HG03342 (cell line): Measurements from ENCODE around the gene RPSA.
"Not testable (repeated sequence)": the region's sequence is repeated elsewhere in the genome, so short reads cannot be mapped to it uniquely, and the experiment has no call there.

Source experiments
- ATAC-seq: cut with Tn5 transposase; IDR thresholded peaks from one replicate; pipeline ENCODE4 v1.9.1; 2021; ENCODE audit warnings: mild to moderate bottlenecking, moderate library complexity; ENCODE audit not compliant: unreplicated experiment

The RPSA gene

DNA sequence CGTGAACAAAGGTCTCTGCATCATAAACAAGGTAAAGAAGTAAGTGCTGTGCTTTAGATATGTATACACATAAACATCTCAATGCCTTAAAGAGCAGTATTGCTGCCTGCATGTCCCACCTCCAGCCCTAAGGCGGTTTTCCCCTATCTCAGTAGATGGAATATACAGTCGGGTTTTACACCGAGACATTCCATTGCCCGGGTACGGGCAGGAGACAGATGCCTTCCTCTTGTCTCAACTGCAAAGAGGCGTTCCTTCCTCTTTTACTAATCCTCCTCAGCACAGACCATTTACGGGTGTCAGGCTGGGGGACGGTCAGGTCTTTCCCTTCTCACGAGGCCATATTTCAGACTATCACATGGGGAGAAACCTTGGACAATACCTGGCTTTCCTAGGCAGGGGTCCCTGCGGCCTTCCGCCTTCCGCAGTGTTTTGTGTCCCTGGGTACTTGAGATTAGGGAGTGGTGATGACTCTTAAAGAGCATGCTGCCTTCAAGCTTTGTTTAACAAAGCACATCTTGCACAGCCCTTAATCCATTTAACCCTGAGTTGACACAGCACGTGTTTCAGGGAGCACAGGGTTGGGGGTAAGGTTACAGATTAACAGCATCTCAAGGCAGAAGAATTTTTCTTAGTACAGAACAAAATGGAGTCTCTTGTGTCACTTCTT, 12.2 kb downstream of the RPSA start:
- ATAC-seq = not testable (repeated sequence)

DNA sequence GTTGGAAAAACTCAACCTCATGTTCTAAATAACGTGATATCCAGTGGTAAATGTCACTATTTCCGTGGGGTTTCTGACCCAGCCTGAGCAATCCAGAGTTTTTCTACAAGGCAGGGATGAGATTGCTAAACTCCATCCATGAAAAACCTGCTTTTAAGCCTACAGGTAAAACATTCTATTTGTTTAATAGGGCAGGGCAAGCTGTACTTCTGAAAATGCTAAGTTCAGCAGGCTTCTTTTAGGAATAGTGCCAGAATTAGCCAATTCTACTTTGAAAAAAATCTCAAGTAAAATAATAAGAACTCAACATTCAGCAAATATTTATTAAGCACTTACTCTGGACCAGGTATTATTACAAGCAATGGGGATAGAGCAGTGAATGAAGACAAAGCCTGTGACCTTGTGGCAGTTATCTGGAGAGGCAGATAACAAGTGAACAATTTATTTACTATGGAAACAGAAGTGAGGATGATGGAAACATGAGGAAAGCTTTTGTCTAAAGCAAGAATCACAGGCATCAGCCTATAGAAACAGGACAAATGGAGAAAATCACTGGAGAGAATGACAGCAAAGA, 13.3 kb downstream of the RPSA start:
- ATAC-seq = no peak

DNA sequence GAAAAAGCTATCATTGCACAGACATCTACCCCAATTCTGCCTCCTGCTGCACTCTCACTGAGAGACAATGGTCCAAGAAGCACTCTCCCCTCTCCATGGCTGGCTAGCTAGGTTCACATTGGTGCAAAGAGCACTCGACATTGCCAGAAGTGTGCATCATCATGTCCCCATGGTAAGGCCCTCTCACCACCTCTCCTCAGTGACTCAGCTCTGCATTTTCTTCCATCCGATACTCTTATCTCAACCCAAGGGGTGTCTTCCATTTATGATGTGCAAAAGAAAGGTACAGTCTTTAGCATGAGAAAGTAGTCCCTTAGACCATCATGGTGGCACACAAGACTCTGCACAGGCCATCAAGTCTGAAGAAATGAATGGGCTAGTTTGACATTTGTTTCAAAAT, 14.0 kb downstream of the RPSA start:
- no peak for ATAC-seq

DNA sequence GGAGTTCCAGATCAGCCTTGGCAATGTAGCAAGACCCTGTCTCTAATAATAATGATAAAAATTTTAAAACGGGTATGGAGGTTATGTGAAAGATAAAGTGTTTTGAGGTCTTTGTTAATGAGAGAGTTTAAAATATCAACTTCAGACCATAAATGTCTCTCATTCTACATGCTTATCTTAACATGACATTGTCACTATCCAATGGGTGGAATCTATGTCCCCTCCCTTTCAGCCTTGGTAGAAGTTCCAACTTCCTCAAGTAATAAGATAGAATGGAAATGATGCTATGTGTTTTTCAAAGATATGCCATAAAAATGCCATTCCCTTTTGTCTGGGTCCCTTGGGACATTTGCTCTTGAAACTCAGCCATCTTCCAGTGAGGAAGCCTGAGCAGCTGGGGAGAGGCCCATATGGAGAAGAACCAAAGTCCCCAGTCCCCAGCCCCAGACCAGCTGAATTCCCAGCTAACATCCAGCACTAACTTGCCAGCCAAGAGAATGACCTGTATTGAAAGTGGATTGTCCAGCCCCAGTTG, 17.0 kb downstream of the RPSA start:
- ATAC-seq = no peak

DNA sequence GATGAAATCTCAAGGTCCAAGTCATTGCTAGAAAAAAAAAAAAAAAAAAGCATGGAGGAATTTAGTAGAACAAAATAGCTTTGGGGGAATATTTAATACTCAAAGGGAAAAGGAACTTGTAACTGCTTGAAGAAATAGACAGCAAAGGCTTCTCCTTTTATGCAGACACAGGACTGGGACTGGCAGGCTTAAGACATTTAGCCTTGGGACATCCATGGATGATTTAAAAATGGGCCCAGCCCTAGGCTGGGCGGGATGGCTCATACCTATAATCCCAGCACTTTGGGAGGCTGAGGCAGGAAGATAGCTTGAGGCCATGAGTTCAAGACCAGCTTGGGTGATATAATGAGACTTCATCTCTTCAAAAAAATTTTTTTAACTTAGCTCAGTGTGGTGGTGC, 19.8 kb downstream of the RPSA start:
- ATAC-seq = no peak

DNA sequence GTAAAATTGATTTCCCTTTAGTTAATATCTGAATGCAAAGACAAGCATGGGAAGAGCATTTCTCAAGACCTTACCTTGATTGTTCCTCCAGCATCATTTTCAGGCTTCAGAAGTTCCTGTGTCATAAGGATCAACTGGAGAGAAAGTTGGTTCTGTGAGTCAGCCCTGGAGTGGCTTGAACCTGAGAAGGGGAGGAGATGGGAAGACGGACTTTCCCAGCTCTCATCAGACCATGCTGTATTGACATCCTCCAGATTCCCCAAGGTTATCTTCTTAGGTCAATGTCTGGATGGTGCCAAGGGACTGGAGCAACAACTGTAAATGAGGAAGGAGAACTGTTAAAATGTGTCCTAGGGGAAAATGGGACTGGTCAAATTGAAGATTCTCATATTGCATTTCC, 21.0 kb downstream of the RPSA start:
- ATAC-seq = no peak

DNA sequence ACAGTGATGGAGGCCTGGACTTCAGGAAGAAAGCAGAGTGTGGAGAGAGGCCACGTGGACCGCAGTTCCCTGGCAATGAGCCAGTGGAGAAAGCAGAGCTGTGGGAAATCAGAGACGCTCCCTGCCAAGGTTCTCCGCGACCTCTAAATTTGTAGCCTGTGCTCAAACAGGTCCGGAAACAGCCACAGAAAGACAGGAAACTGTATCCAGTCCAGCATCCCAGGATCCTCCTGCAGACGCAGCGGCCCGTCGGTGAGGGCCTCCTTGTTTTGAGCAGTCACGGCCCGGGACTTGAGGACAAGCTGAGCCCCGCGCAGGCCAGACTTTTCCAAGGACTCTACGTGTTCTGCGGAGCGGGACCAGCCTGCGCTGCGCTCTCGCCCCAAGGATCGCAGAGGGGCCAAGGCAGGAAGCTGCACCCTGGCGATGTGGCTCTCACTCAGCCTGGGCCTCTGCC, 22.3 kb downstream of the RPSA start:
- no peak for ATAC-seq

DNA sequence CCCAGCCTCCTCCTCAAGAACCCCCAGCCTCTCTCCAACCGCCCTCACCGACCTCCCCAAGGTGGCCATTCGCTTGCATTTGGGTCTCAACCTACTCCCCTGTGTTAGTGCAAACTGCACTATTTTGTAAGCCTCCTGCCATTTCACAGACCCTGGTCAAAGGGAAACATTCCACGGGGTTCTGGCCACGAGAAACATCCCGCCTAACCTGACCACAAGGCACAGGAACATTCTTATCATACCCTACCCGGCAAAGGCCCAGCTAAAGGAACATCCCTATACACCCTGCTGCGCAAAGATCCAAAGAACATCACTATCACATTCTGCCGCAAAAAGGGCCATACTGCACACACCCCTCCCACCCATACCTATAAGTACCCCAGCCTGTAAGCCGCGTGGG, 22.9 kb downstream of the RPSA start:
- ATAC-seq = no peak

DNA sequence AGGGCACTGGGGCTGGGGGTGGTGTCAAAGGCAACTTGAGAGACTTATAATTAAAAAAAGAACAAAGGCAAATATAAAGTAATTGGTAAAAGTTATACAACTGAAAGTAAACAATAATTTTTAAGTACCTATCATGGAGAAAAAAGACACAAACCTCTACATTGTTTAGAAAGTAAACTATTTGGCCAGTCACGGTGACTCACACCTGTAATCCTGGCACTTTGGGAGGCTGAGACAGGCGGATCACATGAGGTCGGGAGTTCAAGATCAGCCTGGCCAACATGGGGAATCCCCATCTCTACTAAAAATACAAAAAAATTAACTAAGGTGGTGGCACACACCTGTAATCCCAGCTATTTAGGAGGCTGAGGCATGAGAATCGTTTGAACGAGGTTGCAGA, 25.8 kb downstream of the RPSA start:
- ATAC-seq = no peak

DNA sequence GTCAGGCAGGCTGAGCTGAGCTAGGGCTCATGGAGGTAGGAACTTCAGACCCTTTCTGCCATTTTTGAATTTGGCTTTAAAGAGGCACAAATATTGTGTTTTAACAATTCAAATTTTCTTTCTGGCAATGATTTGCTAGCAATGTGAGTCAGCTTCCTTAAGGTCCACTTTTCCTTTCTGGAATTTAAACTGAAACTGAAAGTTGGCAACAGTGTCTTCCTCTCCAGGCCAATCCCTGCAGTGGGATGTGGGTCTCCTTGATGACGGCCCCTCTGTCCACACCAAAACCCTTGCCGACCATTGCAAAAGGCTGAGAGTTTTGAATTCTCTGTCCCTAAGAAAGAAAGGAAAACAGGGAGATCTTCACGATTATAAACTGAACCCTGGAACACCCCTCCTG, 27.1 kb downstream of the RPSA start:
- ATAC-seq = no peak

DNA sequence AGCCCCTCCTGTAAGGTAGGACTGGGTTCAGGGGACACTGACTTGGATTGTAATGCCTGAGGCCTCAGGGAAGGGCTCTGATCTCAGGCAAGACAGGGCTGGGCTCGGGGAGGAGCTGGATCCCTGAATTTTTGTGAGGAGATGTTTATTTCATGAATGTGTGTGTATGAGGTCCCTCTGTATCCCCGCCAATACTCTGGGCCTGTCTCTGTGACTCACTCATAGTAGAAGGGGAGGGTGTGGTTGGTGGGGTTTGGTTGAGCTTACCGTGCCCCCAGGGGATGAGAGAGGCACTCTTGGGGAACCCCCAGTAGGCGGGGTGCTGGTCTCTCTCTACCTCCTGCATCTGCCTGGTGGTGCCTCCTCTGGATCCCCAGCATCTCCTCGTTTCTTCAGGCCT, 28.1 kb downstream of the RPSA start:
- peak; percentile 71 for ATAC-seq

DNA sequence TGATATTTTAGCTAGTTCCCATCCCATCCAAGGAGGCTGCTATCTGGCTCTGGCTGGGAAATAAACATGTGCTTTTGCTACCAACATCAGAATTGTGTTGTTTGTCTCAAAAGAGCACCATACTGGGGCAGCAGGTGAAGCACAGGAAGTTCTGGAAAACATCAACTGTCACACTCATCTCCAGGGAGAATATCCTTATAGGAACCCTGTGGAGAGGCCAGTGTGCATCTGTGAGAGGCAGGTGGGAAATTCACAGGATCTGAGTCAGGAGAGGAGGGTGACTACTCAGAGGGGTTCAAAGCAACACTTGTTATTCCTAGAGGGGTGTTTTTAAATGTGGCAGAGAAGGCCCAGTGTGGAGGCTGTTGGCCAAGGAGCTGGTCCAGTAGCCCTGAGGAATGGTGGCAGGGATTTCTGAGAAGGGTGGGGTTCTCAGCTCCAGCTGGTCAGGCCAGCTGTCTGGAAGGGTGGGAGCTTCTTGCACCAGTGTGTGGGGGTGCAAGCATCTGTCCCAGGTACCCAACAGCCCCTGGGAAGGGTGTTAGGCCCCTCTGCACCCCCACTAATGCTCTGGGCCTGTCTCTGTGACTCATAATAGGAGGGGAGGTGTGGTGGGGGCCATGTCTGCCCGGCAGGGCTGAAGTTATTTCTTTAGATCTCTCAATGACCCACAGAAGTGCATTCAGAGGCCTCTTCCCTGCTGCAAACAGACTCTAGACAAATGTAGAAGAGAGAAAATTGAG, 28.7 kb downstream of the RPSA start:
- no peak for ATAC-seq

DNA sequence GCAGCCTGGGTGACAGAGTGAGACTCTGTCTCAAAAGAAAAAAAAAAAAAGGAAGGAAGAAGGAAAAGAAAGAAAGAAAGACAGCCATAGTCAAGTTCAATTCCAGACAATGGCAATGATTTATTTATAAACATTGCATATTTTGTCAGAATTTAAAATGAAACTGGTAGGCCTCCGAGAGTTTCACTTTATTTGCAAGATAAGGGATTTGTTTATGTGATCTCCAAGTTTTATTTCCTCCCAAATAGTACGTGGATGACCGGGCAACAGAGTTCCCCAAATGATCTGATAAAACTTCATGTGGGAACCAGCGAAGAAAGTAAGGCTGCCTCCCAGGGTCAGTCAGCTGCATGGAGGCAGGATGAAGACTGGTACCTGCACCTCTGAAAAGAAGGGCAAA, 32.4 kb downstream of the RPSA start:
- ATAC-seq = no peak

DNA sequence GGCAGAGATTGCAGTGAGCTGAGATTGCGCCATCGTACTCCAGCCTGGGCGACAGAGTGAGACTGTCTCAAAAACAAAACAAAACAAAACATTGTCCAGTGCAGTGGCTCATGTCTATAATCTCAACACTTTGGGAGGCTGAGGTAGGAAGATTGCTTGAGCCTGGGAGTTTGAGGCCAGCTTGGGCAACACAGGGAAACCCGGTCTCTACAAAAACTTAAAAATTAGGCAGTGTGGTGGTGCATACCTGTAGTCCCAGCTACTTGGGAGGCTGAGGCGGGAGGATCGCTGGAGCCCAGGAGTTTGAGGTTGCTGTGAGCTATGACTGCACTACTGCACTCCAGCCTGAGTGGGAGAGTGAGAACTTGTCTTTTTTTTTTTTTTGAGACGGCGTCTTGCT, 33.8 kb downstream of the RPSA start:
- no peak for ATAC-seq

DNA sequence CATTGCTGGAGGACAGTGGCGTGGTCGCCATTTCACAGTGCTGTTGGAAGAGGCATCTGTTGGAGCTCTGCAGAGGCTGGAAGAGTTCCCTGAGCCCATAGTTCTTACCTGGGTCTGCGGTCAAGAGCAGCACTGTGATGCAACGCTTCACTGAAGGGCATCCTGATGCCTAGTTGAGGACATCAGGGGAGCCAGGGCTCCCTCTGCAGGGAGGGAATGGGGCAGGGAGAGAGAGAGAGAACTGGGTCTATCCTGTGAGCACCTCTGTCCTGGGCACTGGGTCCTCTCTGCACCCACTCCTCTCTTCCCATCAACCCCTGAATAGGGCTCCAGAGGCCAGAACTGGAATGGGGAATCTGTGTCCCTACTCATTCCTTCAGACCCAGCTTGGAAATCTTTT, 37.0 kb downstream of the RPSA start:
- ATAC-seq = no peak

DNA sequence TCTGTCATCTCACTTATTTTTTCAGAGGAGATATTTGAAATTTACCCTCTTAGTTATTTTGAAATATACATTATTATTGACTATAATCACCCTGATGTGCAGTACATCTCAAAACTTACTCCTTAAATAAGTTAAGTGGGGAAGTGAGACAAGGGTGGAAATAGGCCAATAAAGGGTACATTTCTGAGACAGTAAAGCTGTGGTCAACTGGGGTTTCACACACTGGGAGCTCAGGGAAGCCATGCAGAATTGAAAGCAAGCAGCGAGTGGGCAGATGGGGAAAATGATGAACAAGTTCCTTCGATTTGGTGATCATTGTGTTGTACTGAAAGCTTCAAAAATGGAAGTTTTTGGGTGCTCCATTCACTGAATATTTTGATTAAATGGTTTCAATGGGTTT, 39.4 kb downstream of the RPSA start:
- ATAC-seq = no peak

DNA sequence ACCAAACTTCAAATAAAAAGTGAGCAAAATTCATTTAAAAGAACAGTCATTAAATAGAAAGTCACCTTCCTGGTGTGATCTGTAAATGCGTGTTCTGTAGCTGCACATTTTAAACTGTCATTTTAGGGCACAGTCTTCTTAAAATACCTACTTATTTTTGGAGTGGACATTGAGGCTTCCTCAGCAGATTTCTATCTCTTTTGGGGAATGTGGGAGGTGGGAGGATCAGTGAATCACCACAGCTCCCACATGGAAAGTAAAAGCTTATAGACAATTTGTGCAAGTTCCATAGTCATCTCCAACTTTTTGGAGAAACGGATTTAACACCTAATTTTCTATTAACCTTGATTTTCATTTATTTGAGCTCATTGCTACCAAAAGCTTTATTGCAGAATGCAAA, 39.9 kb downstream of the RPSA start:
- no peak for ATAC-seq

DNA sequence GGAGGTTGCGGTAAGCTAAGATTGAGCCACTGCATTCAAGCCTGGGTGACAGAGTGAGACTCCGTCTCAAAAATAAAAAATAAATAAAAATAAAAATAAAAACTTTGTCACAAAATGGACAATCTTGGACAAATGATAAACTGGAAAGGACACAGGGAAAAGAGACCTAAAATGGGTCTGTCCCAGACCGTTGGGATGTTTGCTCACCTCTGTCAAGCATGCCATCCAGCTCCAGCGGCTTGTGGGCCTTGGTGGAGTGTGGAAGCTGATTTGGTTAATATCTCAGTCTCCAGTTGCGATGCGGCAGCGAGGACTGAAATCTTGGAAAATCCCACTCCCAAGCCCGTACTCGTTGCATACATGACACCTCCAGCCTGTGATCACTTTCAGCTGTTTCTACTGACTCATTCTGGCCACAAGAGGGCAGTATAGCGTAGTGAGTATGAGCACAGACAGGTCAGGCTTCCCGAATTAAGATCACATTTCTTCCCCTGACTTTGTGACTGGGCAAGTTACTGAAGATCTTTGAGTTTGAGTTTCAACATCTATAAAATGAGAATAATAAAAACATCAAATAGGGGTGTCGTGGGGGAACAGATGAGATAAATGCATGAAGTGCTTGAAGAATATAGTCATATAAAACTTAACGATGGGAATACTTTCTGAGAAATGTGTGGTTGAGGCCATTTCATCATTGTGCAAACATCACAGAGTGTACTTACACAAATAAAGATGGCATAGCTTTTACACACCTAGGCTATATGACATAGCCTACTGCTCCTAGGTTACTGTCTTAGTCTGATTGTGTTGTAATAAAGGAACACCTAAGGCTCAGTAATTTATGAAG, 41.3 kb downstream of the RPSA start:
- peak; percentile 88 for ATAC-seq

DNA sequence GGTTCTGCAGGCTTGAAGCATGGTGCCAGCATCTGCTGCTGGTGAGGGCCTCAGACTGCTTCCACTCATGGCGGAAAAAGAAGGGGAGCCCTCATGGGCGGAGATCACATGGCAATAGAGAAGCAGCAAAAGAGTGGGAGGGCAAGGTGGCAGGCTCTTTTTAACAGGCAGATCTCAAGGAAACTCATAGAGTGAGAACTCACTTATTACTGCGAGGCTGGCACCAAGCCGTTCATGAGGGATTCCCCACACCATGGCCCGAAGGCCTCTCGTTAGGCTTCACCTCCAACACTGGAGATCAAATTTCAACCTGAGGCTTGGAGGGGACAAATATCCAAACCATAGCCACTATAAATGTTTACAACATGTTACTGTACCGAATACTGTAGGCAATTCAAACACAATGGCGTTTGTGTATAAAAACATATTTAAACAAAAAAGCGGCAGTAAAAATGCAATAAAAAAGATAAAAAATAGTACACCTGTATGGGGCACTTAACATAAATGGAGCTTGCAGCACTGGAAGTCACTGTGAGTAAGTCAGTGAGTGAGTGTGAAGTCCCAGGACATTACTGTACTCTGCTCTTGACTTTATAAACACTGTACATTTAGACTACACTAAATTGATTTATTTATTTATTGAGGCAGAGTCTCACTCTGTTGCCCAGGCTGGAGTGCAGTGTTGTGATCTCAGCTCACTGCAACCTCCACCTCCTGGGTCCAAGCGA, 42.1 kb downstream of the RPSA start:
- ATAC-seq = no peak

DNA sequence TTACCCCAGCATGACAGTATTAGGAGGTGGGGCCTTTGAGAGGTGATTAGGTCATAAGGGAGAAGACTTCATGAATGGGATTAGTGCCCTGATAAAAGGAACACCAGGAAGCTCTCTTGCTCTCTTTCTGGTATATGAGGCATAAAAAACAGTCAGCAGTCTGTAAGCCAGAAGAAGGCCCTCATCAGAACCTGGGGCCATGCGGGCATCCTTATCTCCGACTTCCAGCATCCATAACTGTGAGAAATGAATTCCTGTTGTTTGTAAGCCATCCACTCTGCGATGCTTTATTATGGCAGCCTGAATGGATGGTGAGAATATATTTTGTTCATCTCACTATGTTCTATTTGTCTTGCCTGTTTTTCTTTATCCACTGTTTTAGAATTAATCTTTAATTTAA, 43.3 kb downstream of the RPSA start:
- no peak for ATAC-seq

DNA sequence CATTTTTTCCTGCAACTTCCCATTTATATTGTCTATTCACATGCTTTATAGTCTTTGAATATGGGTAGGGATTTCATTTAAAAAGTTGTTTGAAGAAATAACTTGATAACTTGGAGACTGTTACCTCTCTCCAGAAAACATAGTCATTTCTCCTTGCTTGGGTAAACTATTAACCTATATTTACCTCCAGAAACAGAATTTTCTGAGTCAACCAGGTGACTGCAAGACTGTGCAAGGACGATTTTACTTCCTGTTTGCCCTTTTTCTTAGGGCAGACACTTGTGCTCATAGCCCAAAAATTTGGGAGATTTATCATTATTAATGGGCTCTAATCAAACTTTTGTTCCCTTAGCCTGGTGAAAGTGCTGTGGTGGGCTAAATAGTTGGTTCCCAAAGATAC, 46.6 kb downstream of the RPSA start:
- ATAC-seq = peak; percentile 74
